Transverse colon (tissue), 4 donors: ENCODE data around the gene SLC26A4. TPM values are rescaled to one million over a fixed set of nuclear protein-coding genes. Genes with fewer than 3 reads are reported as not detected.

ENCODE experiments used
- DNase-seq: peaks from one replicate; pipeline ENCODE4 v3.0.0-alpha.2; 2019
- H3K27ac ChIP-seq, 4 donors: fragments of 200-600 bp; sonication (generic); 2 replicates each; pipeline ENCODE4 v1.5.1; 2016 to 2018; ENCODE audit warnings: inconsistent platforms in 4 of 4
- H3K27me3 ChIP-seq: fragments of 200-600 bp; sonication (generic); 2 replicates; pipeline ENCODE4 v1.5.1; 2017; ENCODE audit warnings: inconsistent platforms
- H3K36me3 ChIP-seq, 4 donors: fragments of 200-600 bp; sonication (generic); 2 replicates each; pipeline ENCODE4 v1.5.1; 2017 to 2019; ENCODE audit warnings: inconsistent platforms in 4 of 4
- H3K4me1 ChIP-seq, 4 donors: fragments of 200-600 bp; sonication (generic); 2 replicates each; pipeline ENCODE4 v1.5.1; 2017 to 2020; ENCODE audit warnings: inconsistent platforms in 4 of 4
- H3K4me3 ChIP-seq, 4 donors: fragments of 200-600 bp; sonication (generic); 1 replicate in 1 of 4; 2 replicates in 3 of 4; pipeline versions ENCODE4 v1.5.1 to v1.6.1; 2017 to 2019; ENCODE audit warnings: inconsistent platforms in 4 of 4
- H3K9me3 ChIP-seq, 2 donors: fragments of 200-600 bp; sonication (generic); 2 replicates each; pipeline ENCODE4 v1.5.1; 2017 to 2019; ENCODE audit warnings: inconsistent platforms in 2 of 2
- CTCF ChIP-seq, 5 experiments: fragments of 200-600 bp in 3 of 5; fragments of 450-650 bp in 2 of 5; sonication (generic) in 3 of 5; IDR thresholded peaks; 1 replicate in 2 of 5; 2 replicates in 3 of 5; pipeline ENCODE4 v1.5.1; 2016 to 2017; ENCODE audit warnings: antibody characterized with exemption in 5 of 5, inconsistent platforms in 3 of 5, mild to moderate bottlenecking in 2 of 5, moderate library complexity in 1 of 5
- EP300 ChIP-seq: sonication (generic); formaldehyde crosslinking; IDR thresholded peaks from one replicate; pipeline ENCODE4 v1.6.1; 2017; ENCODE audit warnings: antibody characterized with exemption, low read depth
- POLR2A ChIP-seq: fragments of 450-650 bp; IDR thresholded peaks from one replicate; pipeline ENCODE4 v1.6.1; 2016; ENCODE audit warnings: antibody characterized with exemption, mild to moderate bottlenecking, moderate library complexity
- POLR2AphosphoS5 ChIP-seq, 3 donors: sonication (generic); formaldehyde crosslinking; IDR thresholded peaks; one replicate each; pipeline ENCODE4 v1.6.1; 2016; ENCODE audit warnings: antibody characterized with exemption in 3 of 3
- WGBS, 2 donors: methylation state at CpG; one replicate each; pipeline ENCODE4 v1.1.5; 2018; ENCODE audit warnings: low coverage in 1 of 2; 5-methylcytosine and 5-hydroxymethylcytosine counted together
- in situ Hi-C, 4 donors: fragments of 200-750 bp; cut with MboI; loops; one replicate each; pipeline versions ENCODE4 v1.15.0 to v1.15.1; 2017; ENCODE audit warnings: low sequenced_read_pairs in 3 of 4, low pct_ligation_motif_present in 1 of 4, low pct_unique_long_range_greater_than_20kb in 1 of 4
- intact Hi-C: fragments of 100-400 bp; cut with DNase I; formaldehyde crosslinking; loops from one replicate; pipeline ENCODE4 v1.15.1; 2023; ENCODE audit warnings: low total_unique reads
- total RNA-seq, 4 donors: library from RNA; depleted of rRNA; stranded (reverse); fragments of >200 nt; gene quantifications; one replicate each; pipeline ENCODE4 v1.1.0, GENCODE V29; 2016

SLC26A4 gene
- total RNA-seq, 4 donors from 2014 or later = 0.16 to 0.41 TPM; not detected in 2

DNA sequence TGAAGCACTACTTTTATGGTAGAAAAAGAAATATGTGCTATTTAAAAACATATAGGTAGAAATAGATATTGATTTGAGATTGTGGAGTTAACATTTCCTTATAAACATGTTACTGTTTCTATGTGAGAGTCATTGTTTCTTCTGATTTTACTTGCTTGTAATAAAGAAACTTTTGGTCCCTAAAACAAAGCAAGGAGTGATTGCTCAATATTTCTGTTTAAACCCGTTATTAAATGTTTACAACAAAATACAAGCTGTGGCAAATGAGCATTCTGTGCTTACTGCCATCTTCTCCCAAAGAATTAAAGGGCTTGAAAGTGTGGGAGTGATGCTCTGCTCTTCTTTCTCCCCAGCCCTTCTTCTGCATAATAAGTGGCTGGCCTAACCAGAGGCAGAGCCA lies 60.7 kb downstream of the SLC26A4 start:
- no peaks in the 10 kb centered on the region for H3K9me3 ChIP-seq
- H3K27me3 ChIP-seq = no peaks in the 10 kb centered on the region
- 62 to 64% methylated on average over 1 of the region's 1 CpG for WGBS, 2 donors
- no peaks in the 10 kb centered on the region for H3K4me1 ChIP-seq
- intact Hi-C loops (no loop called here), in situ Hi-C loops (loop anchor here (10.0 kb wide), 2 partner anchors 256 to 266 kb away; no protein-coding TSS in a partner anchor)
- no peak overlapping the region for H3K27ac ChIP-seq
- H3K4me3 ChIP-seq = no peak overlapping the region
- H3K36me3 ChIP-seq = no peaks in the 10 kb centered on the region
- TF ChIP-seq POLR2AphosphoS5 (IDR thresholded peaks at IDR 0.05) = no peak
- no peak for TF ChIP-seq POLR2A
- no peak for TF ChIP-seq CTCF (IDR thresholded peaks at IDR 0.05)
- TF ChIP-seq EP300 = no peak
- no peak for DNase-seq

GRCh38 chr7:107723255-107723654 lies 62.6 kb downstream of the SLC26A4 start:
- intact Hi-C loops = no loop called here
- no peak overlapping the region for H3K4me3 ChIP-seq
- no peak for TF ChIP-seq POLR2AphosphoS5 (IDR thresholded peaks at IDR 0.05)
- TF ChIP-seq CTCF (IDR thresholded peaks at IDR 0.05) = no peak
- TF ChIP-seq EP300 = no peak
- no peak for TF ChIP-seq POLR2A
- no peak overlapping the region for H3K27ac ChIP-seq
- no peaks in the 10 kb centered on the region for H3K36me3 ChIP-seq
- H3K9me3 ChIP-seq = no peaks in the 10 kb centered on the region
- 94 to 95% methylated on average over 2 of the region's 2 CpGs for WGBS, 2 donors
- in situ Hi-C loops = loop anchor here (10.0 kb wide), 2 partner anchors 258 to 268 kb away; no protein-coding TSS in a partner anchor
- no peaks in the 10 kb centered on the region for H3K4me1 ChIP-seq
- peaks cover 7% of the 10 kb centered on the region for H3K27me3 ChIP-seq
- no peak for DNase-seq

- H3K36me3 ChIP-seq = no peaks in the 10 kb centered on the region
- no peaks in the 10 kb centered on the region for H3K4me1 ChIP-seq
- WGBS, 2 donors = 20% methylated on average over 3 to 4 of the region's 4 CpGs
- no peak overlapping the region for H3K4me3 ChIP-seq
- intact Hi-C loops (loop anchor here (5.0 kb wide), 1 partner anchor 263 kb away; no protein-coding TSS in a partner anchor), in situ Hi-C loops (loop anchor here (10.0 to 25.0 kb wide), 6 partner anchors 162 to 538 kb away; partner anchors contain the start of genes COG5 (in 2 of the 4), DUS4L (in 2 of the 4), LAMB4 (in 2 of the 4) and DLD (in 1 of the 4))
- peak; percentile 39 for DNase-seq
- TF ChIP-seq EP300 (no peak), CTCF (IDR thresholded peaks at IDR 0.05) (peak; percentile 67 to 78 (median 71)), POLR2AphosphoS5 (IDR thresholded peaks at IDR 0.05) (no peak), POLR2A (no peak)
- H3K27me3 ChIP-seq = peaks cover 12% of the 10 kb centered on the region
- H3K9me3 ChIP-seq = no peaks in the 10 kb centered on the region
- no peak overlapping the region for H3K27ac ChIP-seq
Measured at GRCh38 chr7:107725138-107725740, 64.6 kb downstream of the SLC26A4 start.

GRCh38 chr7:107726356-107727130 lies 65.9 kb downstream of the SLC26A4 start:
- no peak for DNase-seq
- H3K4me3 ChIP-seq = no peak overlapping the region
- intact Hi-C loops (loop anchor here (5.0 kb wide), 1 partner anchor 264 kb away; no protein-coding TSS in a partner anchor), in situ Hi-C loops (loop anchor here (10.0 to 25.0 kb wide), 6 partner anchors 161 to 539 kb away; partner anchors contain the start of genes COG5 (in 2 of the 4), DUS4L (in 2 of the 4), LAMB4 (in 2 of the 4) and DLD (in 1 of the 4))
- H3K9me3 ChIP-seq = no peaks in the 10 kb centered on the region
- H3K27me3 ChIP-seq = peaks cover 12% of the 10 kb centered on the region
- no peak for TF ChIP-seq POLR2A
- TF ChIP-seq EP300 = no peak
- no peak for TF ChIP-seq CTCF (IDR thresholded peaks at IDR 0.05)
- no peak for TF ChIP-seq POLR2AphosphoS5 (IDR thresholded peaks at IDR 0.05)
- no peaks in the 10 kb centered on the region for H3K4me1 ChIP-seq
- 65 to 87% methylated on average over 2 to 3 of the region's 3 CpGs for WGBS, 2 donors
- H3K36me3 ChIP-seq = no peaks in the 10 kb centered on the region
- no peak overlapping the region for H3K27ac ChIP-seq
